ENCODE data around the gene DRD3.

The DRD3 gene

GRCh38 chr3:114213627-114214541, 35.0 kb upstream of the DRD3 start (continued):
- no peak for TF ChIP-seq ZNF280D (tag by site-specific recombination; IDR thresholded peaks at IDR 0.05)
- TF ChIP-seq ZNF530 (tag by site-specific recombination; IDR thresholded peaks at IDR 0.05; ENCODE audit: low read depth), result no peak
- no peak for TF ChIP-seq ZNF621 (tag by site-specific recombination; IDR thresholded peaks at IDR 0.05)
- no peak for TF ChIP-seq MYNN (tag by site-specific recombination; IDR thresholded peaks at IDR 0.05; ENCODE audit: borderline replicate concordance)
- no peak for TF ChIP-seq ZNF658 (tag by site-specific recombination; IDR thresholded peaks at IDR 0.05)
- TF ChIP-seq IKZF3 (tag by site-specific recombination; IDR thresholded peaks at IDR 0.05), result no peak
- TF ChIP-seq ZNF660 (tag by site-specific recombination; IDR thresholded peaks at IDR 0.05), result no peak
- no peak for TF ChIP-seq BCL6B (tag by site-specific recombination; IDR thresholded peaks at IDR 0.05)
- no peak for TF ChIP-seq ZNF596 (tag by site-specific recombination; IDR thresholded peaks at IDR 0.05)

- TF ChIP-seq ZNF777 (tag by site-specific recombination; IDR thresholded peaks at IDR 0.05; ENCODE audit: borderline replicate concordance) (no peak), ZNF214 (tag by site-specific recombination; IDR thresholded peaks at IDR 0.05; ENCODE audit: borderline replicate concordance) (no peak), ZNF157 (tag by site-specific recombination; IDR thresholded peaks at IDR 0.05) (no peak), MEIS1 (CRISPR knock-in tag; IDR thresholded peaks at IDR 0.05; ENCODE audit: borderline replicate concordance) (no peak), ZNF10 (tag by site-specific recombination; IDR thresholded peaks at IDR 0.05) (no peak), SALL2 (tag by site-specific recombination; IDR thresholded peaks at IDR 0.05; ENCODE audit: borderline replicate concordance) (no peak), ZFP3 (tag by site-specific recombination; IDR thresholded peaks at IDR 0.05; ENCODE audit: low read depth) (no peak)
- ChIA-PET CTCF (interaction anchor here (0.7 kb wide), 1 partner anchor 1571 kb away, joined by 3 read pairs; no protein-coding TSS in a partner anchor), POLR2A (interaction anchor here (0.7 kb wide), 1 partner anchor 790 kb away, joined by 7 read pairs; no protein-coding TSS in a partner anchor)
- no peak overlapping the region for H3K4me3 ChIP-seq (ENCODE audit: low read depth, low read length)
- no peaks in the 10 kb centered on the region for H3K36me3 ChIP-seq (ENCODE audit: control insufficient read depth in 2 of 2, insufficient read depth in 1 of 2, low read length in 2 of 2)
- H3K4me1 ChIP-seq (ENCODE audit: control insufficient read depth, insufficient read depth, low read length), result peaks cover 4% of the 10 kb centered on the region
- H3K9me3 ChIP-seq (ENCODE audit: control insufficient read depth, insufficient read depth, low read depth, low read length), result no peaks in the 10 kb centered on the region
- no peak overlapping the region for H3K27ac ChIP-seq (ENCODE audit: extremely low read depth, low read depth, low read length)
These were observed 34.4 kb upstream of the DRD3 start for GRCh38 chr3:114213292-114213626.

GRCh38 chr3:114212646-114213045, 33.8 kb upstream of the DRD3 start:
- ChIA-PET POLR2A (no interaction called here), CTCF (no interaction called here)
- Histone ChIP-seq H3K27ac (ENCODE audit: extremely low read depth, low read depth, low read length) (no peak overlapping the region), H3K9me3 (ENCODE audit: control insufficient read depth, insufficient read depth, low read depth, low read length) (no peaks in the 10 kb centered on the region), H3K4me3 (ENCODE audit: low read depth, low read length) (no peak overlapping the region), H3K36me3 (ENCODE audit: control insufficient read depth in 2 of 2, insufficient read depth in 1 of 2, low read length in 2 of 2) (no peaks in the 10 kb centered on the region), H3K4me1 (ENCODE audit: control insufficient read depth, insufficient read depth, low read length) (peaks cover 4% of the 10 kb centered on the region)
- no peak for TF ChIP-seq PRDM4 (tag by site-specific recombination; IDR thresholded peaks at IDR 0.05)
- TF ChIP-seq ZNF621 (tag by site-specific recombination; IDR thresholded peaks at IDR 0.05), result no peak
- no peak for TF ChIP-seq ZSCAN18 (tag by site-specific recombination; IDR thresholded peaks at IDR 0.05)
- no peak for TF ChIP-seq KLF8 (tag by site-specific recombination; IDR thresholded peaks at IDR 0.05)
- TF ChIP-seq ZNF391 (tag by site-specific recombination; IDR thresholded peaks at IDR 0.05; ENCODE audit: borderline replicate concordance, low read depth), result no peak
- TF ChIP-seq ZNF549 (tag by site-specific recombination; IDR thresholded peaks at IDR 0.05), result no peak
